Measurements from ENCODE around the gene FGGY.

DNA sequence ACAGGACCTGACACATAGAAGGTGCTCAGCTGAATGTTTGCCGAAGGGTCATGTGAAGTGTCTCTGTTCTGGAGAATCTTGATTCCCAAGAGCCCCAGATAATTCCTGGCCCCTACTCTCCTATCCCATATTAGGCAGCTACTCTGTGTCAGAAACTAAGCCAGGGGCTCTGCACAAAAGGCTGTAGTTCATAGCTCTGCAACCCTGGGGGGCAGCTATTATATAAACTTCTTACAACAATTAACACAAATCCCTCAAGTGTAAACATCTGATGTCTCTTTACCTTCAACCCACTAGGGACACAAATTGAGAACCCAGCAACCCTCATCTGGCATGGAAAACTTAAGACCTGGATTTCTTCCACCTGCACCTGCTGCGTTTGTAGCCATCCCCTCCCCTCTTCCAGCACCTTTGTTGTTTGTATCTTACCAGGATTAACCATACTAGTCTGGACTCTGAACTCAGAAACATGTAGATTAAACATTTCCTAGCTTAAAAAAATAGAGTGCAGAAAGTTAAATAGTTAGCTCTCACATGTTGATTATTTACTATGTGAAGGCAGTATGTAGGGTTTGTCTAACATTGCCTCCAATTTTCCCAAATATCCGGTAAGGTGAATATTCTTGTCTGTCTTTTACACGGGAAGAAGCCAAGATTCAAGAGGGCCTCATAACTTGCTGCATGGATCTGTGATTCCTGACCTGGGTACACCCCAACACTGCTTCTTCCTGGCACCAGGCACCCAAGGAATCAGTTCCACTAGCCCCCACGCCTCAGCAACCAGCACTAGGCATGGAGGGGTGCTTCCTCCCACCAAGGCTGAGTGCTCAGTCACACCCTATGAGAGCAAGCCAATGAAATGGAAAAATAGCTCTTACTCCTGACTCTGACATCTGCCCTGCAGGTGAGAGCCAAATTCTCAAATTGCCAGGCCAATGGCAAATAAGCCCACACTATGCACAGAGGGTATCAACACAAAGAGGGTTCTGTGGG lies 297.2 kb downstream of the FGGY start:
- TF ChIP-seq, protein P1, sequence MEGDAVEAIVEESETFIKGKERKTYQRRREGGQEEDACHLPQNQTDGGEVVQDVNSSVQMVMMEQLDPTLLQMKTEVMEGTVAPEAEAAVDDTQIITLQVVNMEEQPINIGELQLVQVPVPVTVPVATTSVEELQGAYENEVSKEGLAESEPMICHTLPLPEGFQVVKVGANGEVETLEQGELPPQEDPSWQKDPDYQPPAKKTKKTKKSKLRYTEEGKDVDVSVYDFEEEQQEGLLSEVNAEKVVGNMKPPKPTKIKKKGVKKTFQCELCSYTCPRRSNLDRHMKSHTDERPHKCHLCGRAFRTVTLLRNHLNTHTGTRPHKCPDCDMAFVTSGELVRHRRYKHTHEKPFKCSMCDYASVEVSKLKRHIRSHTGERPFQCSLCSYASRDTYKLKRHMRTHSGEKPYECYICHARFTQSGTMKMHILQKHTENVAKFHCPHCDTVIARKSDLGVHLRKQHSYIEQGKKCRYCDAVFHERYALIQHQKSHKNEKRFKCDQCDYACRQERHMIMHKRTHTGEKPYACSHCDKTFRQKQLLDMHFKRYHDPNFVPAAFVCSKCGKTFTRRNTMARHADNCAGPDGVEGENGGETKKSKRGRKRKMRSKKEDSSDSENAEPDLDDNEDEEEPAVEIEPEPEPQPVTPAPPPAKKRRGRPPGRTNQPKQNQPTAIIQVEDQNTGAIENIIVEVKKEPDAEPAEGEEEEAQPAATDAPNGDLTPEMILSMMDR (IDR thresholded peaks at IDR 0.05; ENCODE audit: low read depth, low read length) = no peak
- no peak for TF ChIP-seq MYC (IDR thresholded peaks at IDR 0.05; ENCODE audit: low read depth, low read length)
- no peak for TF ChIP-seq POLR2A (IDR thresholded peaks at IDR 0.05; ENCODE audit: extremely low read depth, insufficient read length)
- TF ChIP-seq, protein P2, sequence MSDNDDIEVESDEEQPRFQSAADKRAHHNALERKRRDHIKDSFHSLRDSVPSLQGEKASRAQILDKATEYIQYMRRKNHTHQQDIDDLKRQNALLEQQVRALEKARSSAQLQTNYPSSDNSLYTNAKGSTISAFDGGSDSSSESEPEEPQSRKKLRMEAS (IDR thresholded peaks at IDR 0.05; ENCODE audit: low read depth, low read length) = no peak
